CD14-positive monocyte (primary cell): ENCODE measurements around the gene GRM8. TPM values are rescaled to one million over a fixed set of nuclear protein-coding genes. Genes with fewer than 3 reads are reported as not detected.

Experiments
- DNase-seq, 3 donors: peaks; one replicate each; pipeline ENCODE4 v3.0.0-alpha.2; 2011 to 2022
- H2AFZ ChIP-seq: 2 replicates; pipeline ENCODE4 v1.6.0; 2012; ENCODE audit warnings: mild to moderate bottlenecking, low read depth, low read length, inconsistent platforms; ENCODE audit not compliant: insufficient read depth, poor library complexity, severe bottlenecking
- H3K27ac ChIP-seq, 2 donors: 1 replicate in 1 of 2; 2 replicates in 1 of 2; pipeline ENCODE4 v1.5.1; 2012 to 2013; ENCODE audit warnings: low read length in 2 of 2, control low read depth in 1 of 2, inconsistent platforms in 1 of 2, low read depth in 1 of 2, mild to moderate bottlenecking in 1 of 2
- H3K27me3 ChIP-seq, 2 donors: one replicate each; pipeline versions ENCODE4 v1.6.0 to v1.6.1; 2011 to 2013; ENCODE audit warnings: low read length in 2 of 2; ENCODE audit not compliant: control insufficient read depth in 2 of 2, insufficient read depth in 2 of 2
- H3K36me3 ChIP-seq, 2 donors: replicated peaks in 1 of 2; 1 replicate in 1 of 2; 2 replicates in 1 of 2; pipeline versions ENCODE4 v1.5.1 to v1.6.1; 2012 to 2013; ENCODE audit warnings: low read length in 2 of 2, control low read depth in 1 of 2, inconsistent platforms in 1 of 2, mild to moderate bottlenecking in 1 of 2; ENCODE audit not compliant: insufficient read depth in 2 of 2, control insufficient read depth in 1 of 2
- H3K4me1 ChIP-seq, 2 donors: 1 replicate in 1 of 2; 2 replicates in 1 of 2; pipeline versions ENCODE4 v1.5.1 to v1.6.1; 2012 to 2013; ENCODE audit warnings: low read length in 2 of 2, control low read depth in 1 of 2, inconsistent platforms in 1 of 2, mild to moderate bottlenecking in 1 of 2, moderate library complexity in 1 of 2; ENCODE audit not compliant: insufficient read depth in 2 of 2, control insufficient read depth in 1 of 2
- H3K4me2 ChIP-seq: replicated peaks from 2 replicates; pipeline ENCODE3; 2012; ENCODE audit warnings: low read length, moderate library complexity, mild to moderate bottlenecking; ENCODE audit not compliant: poor library complexity, severe bottlenecking; ENCODE audit errors: extremely low read depth
- H3K4me3 ChIP-seq, 3 experiments: fragments of 200-600 bp in 1 of 3; sonication (generic) in 1 of 3; replicated peaks in 1 of 3; 1 replicate in 2 of 3; 2 replicates in 1 of 3; pipeline ENCODE4 v1.5.1; 2011 to 2013; ENCODE audit warnings: low read length in 3 of 3, mild to moderate bottlenecking in 3 of 3, control low read depth in 2 of 3, low read depth in 2 of 3, inconsistent platforms in 1 of 3, moderate library complexity in 1 of 3
- H3K79me2 ChIP-seq: 2 replicates; pipeline ENCODE4 v1.6.0; 2012; ENCODE audit warnings: mild to moderate bottlenecking, control low read depth, inconsistent platforms, low read length, moderate library complexity; ENCODE audit not compliant: insufficient read depth
- H3K9ac ChIP-seq: 2 replicates; pipeline ENCODE4 v1.6.0; 2017; ENCODE audit warnings: low read length, mild to moderate bottlenecking; ENCODE audit not compliant: insufficient read depth, poor library complexity, severe bottlenecking
- H3K9me3 ChIP-seq, 2 donors: replicated peaks in 1 of 2; 1 replicate in 1 of 2; 2 replicates in 1 of 2; pipeline versions ENCODE4 v1.5.1 to v1.6.1; 2012 to 2013; ENCODE audit warnings: low read length in 2 of 2, control low read depth in 1 of 2; ENCODE audit not compliant: control insufficient read depth in 1 of 2, insufficient read depth in 1 of 2
- H4K20me1 ChIP-seq: 2 replicates; pipeline ENCODE4 v1.6.0; 2012; ENCODE audit warnings: mild to moderate bottlenecking, low read length, control low read depth, moderate library complexity; ENCODE audit not compliant: insufficient read depth
- H3K27ac Mint-ChIP-seq, 7 donors: one replicate each; pipeline ENCODE4 v1.8.0; 2020; ENCODE audit warnings: mild to moderate bottlenecking in 7 of 7, mixed read lengths in 7 of 7, moderate library complexity in 6 of 7, inconsistent platforms in 2 of 7
- H3K27me3 Mint-ChIP-seq, 3 donors: one replicate each; pipeline ENCODE4 v1.8.0; 2021 to 2022; ENCODE audit warnings: low read depth in 3 of 3, mild to moderate bottlenecking in 3 of 3, mixed read lengths in 3 of 3, moderate library complexity in 3 of 3, inconsistent platforms in 1 of 3
- H3K36me3 Mint-ChIP-seq, 2 donors: one replicate each; pipeline ENCODE4 v1.8.0; 2020; ENCODE audit warnings: mixed read lengths in 2 of 2, inconsistent platforms in 1 of 2, mild to moderate bottlenecking in 1 of 2
- H3K4me1 Mint-ChIP-seq: one replicate; pipeline ENCODE4 v1.8.0; 2020; ENCODE audit warnings: mild to moderate bottlenecking, mixed read lengths
- H3K4me3 Mint-ChIP-seq, 2 donors: one replicate each; pipeline ENCODE4 v1.8.0; 2020; ENCODE audit warnings: mild to moderate bottlenecking in 2 of 2, mixed read lengths in 2 of 2, moderate library complexity in 1 of 2
- H3K9me3 Mint-ChIP-seq, 7 donors: one replicate each; pipeline ENCODE4 v1.8.0; 2020 to 2022; ENCODE audit warnings: mixed read lengths in 7 of 7, mild to moderate bottlenecking in 6 of 7, moderate library complexity in 6 of 7, inconsistent platforms in 2 of 7
- WGBS: methylation state at CpG from one replicate; pipeline ENCODE4 v1.1.5; 2013; ENCODE audit warnings: missing lambda C conversion rate; ENCODE audit not compliant: insufficient coverage; 5-methylcytosine and 5-hydroxymethylcytosine counted together
- intact Hi-C, 2 donors: fragments of 100-400 bp; cut with micrococcal nuclease; formaldehyde crosslinking; loops; one replicate each; pipeline versions ENCODE4 v1.15.0 to v1.15.1; 2023
- polyA plus RNA-seq, 3 donors: library from polyadenylated mRNA; depleted of rRNA in 1 of 3; unstranded in 2 of 3; stranded (reverse) in 1 of 3; fragments of 300-500 nt in 2 of 3; fragments of >200 nt in 1 of 3; fragmentation: Illumina TruSeq in 2 of 3; gene quantifications; 1 replicate in 2 of 3; 2 replicates in 1 of 3; pipeline ENCODE4 v1.2.3, GENCODE V29; 2012 to 2021
- TF ChIP-seq, protein P1 (sequence below): fragments of 200-600 bp; IDR thresholded peaks from one replicate; pipeline ENCODE4 v1.8.0; 2022; ENCODE audit warnings: antibody characterized with exemption, mild to moderate bottlenecking

GRM8 gene
- polyA plus RNA-seq, 3 donors = not detected

GRCh38 chr7:126760914-126761577 lies 491.7 kb downstream of the GRM8 start:
- Mint-ChIP-seq H3K4me3 (no peak overlapping the region), H3K36me3 (no peaks in the 10 kb centered on the region), H3K9me3 (peaks cover 0 to 4% (median 0%) of the 10 kb centered on the region in 7 donors), H3K27ac (no peak overlapping the region), H3K4me1 (no peaks in the 10 kb centered on the region), H3K27me3 (peaks cover 0 to 2% (median 0%) of the 10 kb centered on the region in 3 donors)
- no peak overlapping the region for H3K27ac ChIP-seq
- H3K36me3 ChIP-seq = no peaks in the 10 kb centered on the region
- H3K9me3 ChIP-seq = no peaks in the 10 kb centered on the region
- WGBS = 87% methylated on average over 7 of the region's 13 CpGs
- no peak for DNase-seq
- intact Hi-C loops = no loop called here
- no peak overlapping the region for H3K4me3 ChIP-seq
- H4K20me1 ChIP-seq = no peaks in the 10 kb centered on the region
- no peaks in the 10 kb centered on the region for H3K4me1 ChIP-seq
- no peak overlapping the region for H3K9ac ChIP-seq
- TF ChIP-seq, protein P1, sequence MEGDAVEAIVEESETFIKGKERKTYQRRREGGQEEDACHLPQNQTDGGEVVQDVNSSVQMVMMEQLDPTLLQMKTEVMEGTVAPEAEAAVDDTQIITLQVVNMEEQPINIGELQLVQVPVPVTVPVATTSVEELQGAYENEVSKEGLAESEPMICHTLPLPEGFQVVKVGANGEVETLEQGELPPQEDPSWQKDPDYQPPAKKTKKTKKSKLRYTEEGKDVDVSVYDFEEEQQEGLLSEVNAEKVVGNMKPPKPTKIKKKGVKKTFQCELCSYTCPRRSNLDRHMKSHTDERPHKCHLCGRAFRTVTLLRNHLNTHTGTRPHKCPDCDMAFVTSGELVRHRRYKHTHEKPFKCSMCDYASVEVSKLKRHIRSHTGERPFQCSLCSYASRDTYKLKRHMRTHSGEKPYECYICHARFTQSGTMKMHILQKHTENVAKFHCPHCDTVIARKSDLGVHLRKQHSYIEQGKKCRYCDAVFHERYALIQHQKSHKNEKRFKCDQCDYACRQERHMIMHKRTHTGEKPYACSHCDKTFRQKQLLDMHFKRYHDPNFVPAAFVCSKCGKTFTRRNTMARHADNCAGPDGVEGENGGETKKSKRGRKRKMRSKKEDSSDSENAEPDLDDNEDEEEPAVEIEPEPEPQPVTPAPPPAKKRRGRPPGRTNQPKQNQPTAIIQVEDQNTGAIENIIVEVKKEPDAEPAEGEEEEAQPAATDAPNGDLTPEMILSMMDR = no peak
- no peak overlapping the region for H3K4me2 ChIP-seq
- no peaks in the 10 kb centered on the region for H3K79me2 ChIP-seq
- no peaks in the 10 kb centered on the region for H3K27me3 ChIP-seq
- no peak overlapping the region for H2AFZ ChIP-seq

DNA sequence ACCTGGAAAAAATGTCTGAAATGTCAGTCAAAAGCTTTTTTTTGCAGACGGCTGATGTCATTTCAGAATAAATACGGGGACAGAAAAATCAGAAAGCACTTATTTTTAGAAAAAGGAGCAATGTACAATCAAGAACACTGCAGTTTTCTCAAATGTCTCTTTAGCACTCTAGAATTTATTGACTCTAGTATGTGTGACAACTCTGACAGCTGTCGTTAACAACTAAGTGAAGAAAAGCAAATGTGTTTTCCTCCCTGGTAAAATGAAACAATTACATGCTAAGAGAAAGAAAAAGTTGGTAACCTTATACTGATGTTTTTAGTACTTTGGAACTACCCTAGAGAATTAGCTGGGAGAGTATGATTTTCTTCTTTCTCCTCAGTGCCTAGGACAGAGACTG lies 497.4 kb downstream of the GRM8 start:
- H2AFZ ChIP-seq = no peak overlapping the region
- H3K9me3 ChIP-seq = no peaks in the 10 kb centered on the region
- no peaks in the 10 kb centered on the region for H3K36me3 ChIP-seq
- intact Hi-C loops = no loop called here
- no peak overlapping the region for H3K27ac ChIP-seq
- DNase-seq = no peak
- H3K4me2 ChIP-seq = no peak overlapping the region
- H3K4me3 ChIP-seq = no peak overlapping the region
- H3K27ac Mint-ChIP-seq = no peak overlapping the region
- 83% methylated on average over 1 of the region's 3 CpGs for WGBS
- no peaks in the 10 kb centered on the region for H3K27me3 ChIP-seq
- no peak overlapping the region for H3K9ac ChIP-seq
- peaks cover 0 to 2% (median 0%) of the 10 kb centered on the region in 7 donors for H3K9me3 Mint-ChIP-seq
- H3K27me3 Mint-ChIP-seq = no peaks in the 10 kb centered on the region
- H3K4me1 Mint-ChIP-seq = no peaks in the 10 kb centered on the region
- H4K20me1 ChIP-seq = no peaks in the 10 kb centered on the region
- H3K4me3 Mint-ChIP-seq = no peak overlapping the region
- TF ChIP-seq, protein P1 = no peak
- no peaks in the 10 kb centered on the region for H3K4me1 ChIP-seq
- H3K79me2 ChIP-seq = no peaks in the 10 kb centered on the region
- no peaks in the 10 kb centered on the region for H3K36me3 Mint-ChIP-seq
